ACHN (cell line): ENCODE measurements around the gene COL4A6.

Experiments
- DNase-seq: peaks from one replicate; pipeline ENCODE4 v3.0.0-alpha.2; 2015
- in situ Hi-C: cut with HindIII; loops from 2 replicates; pipeline ENCODE4 v1.10.0; 2017; ENCODE audit warnings: low sequenced_read_pairs, low pct_ligation_motif_present, low pct_unique_long_range_greater_than_20kb

COL4A6 gene

GRCh38 chrX:108349210-108349609 lies 89.0 kb downstream of the COL4A6 start:
- in situ Hi-C loops, result no loop called here
- no peak for DNase-seq

GRCh38 chrX:108348525-108348924 lies 89.7 kb downstream of the COL4A6 start:
- in situ Hi-C loops, result no loop called here
- DNase-seq, result no peak

- in situ Hi-C loops, result no loop called here
- DNase-seq, result no peak
Measured at GRCh38 chrX:108347800-108348199, 90.4 kb downstream of the COL4A6 start.

GRCh38 chrX:108344216-108344615 lies 94.0 kb downstream of the COL4A6 start:
- no peak for DNase-seq
- in situ Hi-C loops, result no loop called here

DNA sequence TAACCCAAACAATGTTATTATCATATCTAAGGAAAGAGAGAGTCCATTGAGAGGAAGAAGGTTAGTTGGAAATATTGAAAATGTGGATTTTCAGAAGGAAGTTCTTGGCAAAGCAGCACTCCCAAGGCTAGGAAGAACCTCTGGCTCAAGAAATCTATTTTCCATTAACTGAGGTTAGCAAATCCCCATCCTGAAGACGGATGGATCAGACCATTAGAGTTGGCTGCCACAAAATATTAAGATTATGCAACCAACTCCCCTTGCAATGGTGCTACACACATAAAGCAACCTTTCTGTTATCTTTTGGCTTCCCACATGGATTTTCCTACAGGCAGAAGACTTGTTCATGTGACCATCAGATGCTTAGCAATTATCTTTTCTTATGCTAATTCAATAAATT lies 96.3 kb downstream of the COL4A6 start:
- in situ Hi-C loops, result no loop called here
- no peak for DNase-seq

DNA sequence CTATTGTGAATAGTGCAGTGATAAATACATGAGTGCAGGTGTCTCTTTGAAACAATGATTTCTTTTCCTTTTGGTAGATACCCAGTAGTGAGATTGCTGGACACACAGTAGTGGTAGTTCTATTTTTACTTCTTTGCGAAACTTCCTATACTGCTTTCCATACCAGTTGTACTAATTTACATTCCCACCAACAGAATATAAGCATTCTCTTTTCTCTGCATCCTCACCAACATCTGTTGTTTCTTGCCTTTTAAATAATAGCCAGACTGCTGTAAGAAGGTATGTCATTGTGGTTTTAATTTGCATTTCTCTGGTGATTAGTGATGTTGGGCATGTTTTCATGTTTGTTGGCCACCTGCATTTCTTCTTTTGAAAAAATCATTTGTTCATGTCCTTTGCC lies 105.9 kb downstream of the COL4A6 start:
- DNase-seq, result no peak

DNA sequence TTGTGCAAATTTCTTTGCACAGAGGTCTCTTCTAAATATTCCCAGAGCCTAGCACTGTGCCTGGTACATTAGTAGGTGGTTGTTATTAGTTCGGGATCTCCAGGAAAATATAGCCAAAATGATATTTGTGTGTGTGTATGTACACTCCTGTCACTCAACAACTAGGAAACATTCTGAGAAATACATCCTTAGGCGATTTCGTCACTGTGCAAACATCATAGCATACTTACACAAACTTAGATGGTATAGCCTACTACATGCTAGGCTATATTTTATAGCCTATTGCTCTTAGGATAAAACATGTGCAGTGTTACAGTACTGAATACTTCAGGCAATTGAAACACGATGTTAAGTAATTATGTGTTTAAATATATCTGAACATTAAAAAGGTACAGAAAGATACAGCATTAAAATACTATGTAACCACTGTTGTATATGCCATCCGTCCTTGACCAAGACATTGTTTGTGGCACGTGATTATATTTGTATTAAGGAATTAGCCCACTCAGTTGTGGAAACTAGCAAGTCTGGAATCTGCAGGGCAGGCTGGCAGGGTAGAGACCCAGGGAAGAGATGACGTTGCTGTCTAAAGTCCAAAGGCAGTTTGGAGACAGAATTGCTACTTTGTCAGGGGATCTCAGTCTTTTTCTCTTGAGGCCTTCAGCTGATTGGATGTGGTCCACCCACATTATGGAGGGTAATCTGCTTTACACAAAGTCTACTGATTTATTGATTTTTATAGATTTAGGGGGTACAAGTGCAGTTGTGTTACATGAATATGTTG lies 106.9 kb downstream of the COL4A6 start:
- DNase-seq, result no peak
- in situ Hi-C loops, result no loop called here

More for the DNA sequence above, 105.9 kb downstream of the COL4A6 start:
- in situ Hi-C loops, result no loop called here

DNA sequence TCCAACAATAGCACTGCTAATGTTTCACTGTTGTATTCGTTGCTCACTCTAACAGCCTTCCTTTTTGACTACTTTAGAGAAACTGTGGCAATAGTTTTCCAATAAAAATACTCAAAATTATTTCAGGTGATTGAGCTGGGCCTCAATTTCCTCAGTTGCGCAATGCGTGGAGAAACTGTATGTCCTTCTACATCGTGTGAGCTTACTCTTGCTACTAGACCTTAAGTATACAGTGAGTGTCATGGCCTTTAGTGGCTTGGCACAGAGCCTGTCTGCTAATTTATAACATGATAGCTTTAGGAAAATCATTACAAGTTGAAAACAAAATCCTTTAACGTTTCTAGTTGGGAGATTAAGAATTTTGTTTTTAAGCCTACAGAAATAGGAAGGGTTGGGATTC lies 114.5 kb downstream of the COL4A6 start:
- DNase-seq, result no peak
- in situ Hi-C loops, result no loop called here

GRCh38 chrX:108322234-108322633 lies 116.0 kb downstream of the COL4A6 start:
- DNase-seq, result no peak
- in situ Hi-C loops, result no loop called here

- no peak for DNase-seq
- in situ Hi-C loops, result no loop called here
Measured at GRCh38 chrX:108316456-108316855, 121.8 kb downstream of the COL4A6 start.

GRCh38 chrX:108313669-108314068 lies 124.6 kb downstream of the COL4A6 start:
- in situ Hi-C loops, result no loop called here
- no peak for DNase-seq

GRCh38 chrX:108312957-108313356 lies 125.3 kb downstream of the COL4A6 start:
- peak; percentile 4 for DNase-seq
- in situ Hi-C loops, result no loop called here

DNA sequence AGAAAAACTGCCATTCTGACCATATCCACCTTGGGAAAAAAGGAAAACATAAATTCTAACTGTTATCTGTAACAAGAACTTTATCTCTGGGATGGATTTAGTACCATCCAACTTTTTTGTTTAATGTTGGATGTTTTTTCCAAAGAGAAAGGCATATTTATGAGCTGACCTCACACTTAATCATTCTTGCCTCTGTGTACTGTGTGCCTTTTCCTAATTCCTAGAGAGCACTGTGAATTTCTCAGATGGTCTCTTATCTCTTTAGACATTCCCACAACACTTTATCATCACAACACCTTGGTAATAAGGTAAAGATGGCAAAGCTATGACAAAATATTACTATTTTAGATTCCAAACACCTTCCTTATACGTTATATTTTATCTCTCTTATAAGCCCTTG lies 126.2 kb downstream of the COL4A6 start:
- in situ Hi-C loops, result no loop called here
- DNase-seq, result no peak

DNA sequence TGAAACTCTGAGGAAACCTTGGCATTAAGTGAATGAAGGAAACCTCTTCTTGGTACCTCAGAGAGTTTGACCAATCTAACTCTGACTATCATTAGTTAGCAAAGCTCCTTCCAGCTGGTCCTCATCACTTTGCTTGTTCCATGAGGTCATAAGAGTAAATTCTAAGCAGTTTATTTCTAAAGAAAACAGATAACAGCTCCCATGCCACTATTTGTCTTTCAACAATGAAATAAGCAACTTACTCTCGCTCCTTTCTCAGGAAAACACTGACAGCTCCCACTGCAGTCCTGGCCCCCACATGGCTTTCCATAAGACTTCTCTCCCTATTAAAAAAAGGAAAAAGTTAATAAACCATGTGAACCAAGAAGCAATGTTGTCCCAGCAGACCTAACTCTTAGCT lies 127.7 kb downstream of the COL4A6 start:
- in situ Hi-C loops, result no loop called here
- no peak for DNase-seq

GRCh38 chrX:108309144-108309543 lies 129.1 kb downstream of the COL4A6 start:
- in situ Hi-C loops, result no loop called here
- DNase-seq, result no peak

- DNase-seq, result no peak
- in situ Hi-C loops, result no loop called here
Measured at GRCh38 chrX:108307132-108308085, 130.8 kb downstream of the COL4A6 start.

DNA sequence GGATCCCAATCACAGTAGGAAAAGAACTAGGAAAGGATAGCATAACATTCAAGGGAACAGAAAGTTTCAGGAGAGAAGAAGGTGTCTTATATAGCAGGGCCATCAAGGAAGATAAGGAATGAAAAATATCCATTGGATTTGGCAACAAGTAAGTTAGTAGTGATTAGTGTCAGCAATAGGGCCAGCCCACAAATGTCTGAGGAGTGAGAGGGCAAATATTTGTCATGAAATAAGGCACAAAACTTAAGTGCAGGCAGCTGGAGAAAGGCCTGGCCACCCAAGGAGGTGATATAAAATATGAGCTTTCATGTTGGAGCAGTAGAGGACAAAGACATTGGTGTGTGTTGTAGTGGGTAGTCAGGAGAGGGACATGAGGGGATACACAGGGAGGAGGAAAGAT lies 132.1 kb downstream of the COL4A6 start:
- in situ Hi-C loops, result no loop called here
- DNase-seq, result no peak

DNA sequence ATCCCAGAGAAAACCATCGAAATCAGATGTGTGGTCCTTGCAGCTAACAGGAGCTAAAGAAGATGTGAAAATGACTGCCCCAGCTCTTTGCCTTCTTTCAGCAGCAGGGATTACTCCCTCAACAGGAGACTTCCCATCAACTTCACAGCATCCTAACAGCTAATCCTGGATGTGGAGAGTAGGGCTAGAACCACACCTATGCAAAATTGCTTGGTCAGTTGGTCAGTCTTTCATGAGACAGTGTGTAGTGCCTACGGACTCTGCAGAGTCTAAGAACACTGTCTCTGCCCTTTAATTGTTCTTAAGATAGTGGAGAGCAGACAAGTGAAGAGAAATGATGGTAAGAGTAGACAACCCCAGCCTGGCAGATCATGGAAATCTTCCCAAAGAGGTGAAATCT lies 133.5 kb downstream of the COL4A6 start:
- in situ Hi-C loops, result no loop called here
- no peak for DNase-seq

- in situ Hi-C loops, result no loop called here
- DNase-seq, result peak; percentile 9
Measured at GRCh38 chrX:108304210-108304609, 134.0 kb downstream of the COL4A6 start.

DNA sequence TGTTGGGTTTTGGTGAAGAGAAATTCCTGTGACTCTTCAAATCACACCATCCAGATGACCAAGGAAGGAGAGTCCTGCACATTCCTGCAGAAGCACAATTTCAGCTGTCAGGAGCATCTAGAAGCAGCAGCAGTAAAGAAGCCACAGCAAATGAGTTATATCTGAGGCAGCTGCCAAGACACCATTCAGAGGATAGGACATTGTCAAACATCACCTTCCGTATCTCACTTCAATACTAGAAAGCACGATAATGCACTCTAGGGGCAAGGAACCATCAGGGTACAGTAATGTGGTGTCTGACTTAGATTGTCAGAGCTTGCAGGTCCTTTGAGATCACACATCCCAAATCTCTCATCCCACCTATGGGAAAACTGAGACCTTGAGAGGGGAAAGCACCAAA lies 134.5 kb downstream of the COL4A6 start:
- in situ Hi-C loops, result no loop called here
- DNase-seq, result no peak
